Metanephros (tissue), 1 donor: ENCODE data around the gene BOLA1. TPM values are rescaled to one million over a fixed set of nuclear protein-coding genes. Genes with fewer than 3 reads are reported as not detected.

Experiments used
- total RNA-seq: library from RNA; depleted of rRNA; stranded (reverse); fragments of >200 nt; gene quantifications from one replicate; pipeline ENCODE4 v1.2.3, GENCODE V29; 2014

Gene BOLA1, protein sequence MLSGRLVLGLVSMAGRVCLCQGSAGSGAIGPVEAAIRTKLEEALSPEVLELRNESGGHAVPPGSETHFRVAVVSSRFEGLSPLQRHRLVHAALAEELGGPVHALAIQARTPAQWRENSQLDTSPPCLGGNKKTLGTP
- 18.1 TPM for total RNA-seq

GRCh38 chr1:149899460-149900284 is at the start of gene BOLA1:
TSS of gene BOLA1 (plus strand) at chr1:149899568. CDS start at chr1:149900060, 492 bp downstream.

GRCh38 chr1:149917571-149918144 is 18.3 kb downstream of the BOLA1 start, which contains the start of gene SV2A:
TSS of gene SV2A (minus strand) at chr1:149917844. CDS start at chr1:149913840, 4,004 bp downstream.

DNA sequence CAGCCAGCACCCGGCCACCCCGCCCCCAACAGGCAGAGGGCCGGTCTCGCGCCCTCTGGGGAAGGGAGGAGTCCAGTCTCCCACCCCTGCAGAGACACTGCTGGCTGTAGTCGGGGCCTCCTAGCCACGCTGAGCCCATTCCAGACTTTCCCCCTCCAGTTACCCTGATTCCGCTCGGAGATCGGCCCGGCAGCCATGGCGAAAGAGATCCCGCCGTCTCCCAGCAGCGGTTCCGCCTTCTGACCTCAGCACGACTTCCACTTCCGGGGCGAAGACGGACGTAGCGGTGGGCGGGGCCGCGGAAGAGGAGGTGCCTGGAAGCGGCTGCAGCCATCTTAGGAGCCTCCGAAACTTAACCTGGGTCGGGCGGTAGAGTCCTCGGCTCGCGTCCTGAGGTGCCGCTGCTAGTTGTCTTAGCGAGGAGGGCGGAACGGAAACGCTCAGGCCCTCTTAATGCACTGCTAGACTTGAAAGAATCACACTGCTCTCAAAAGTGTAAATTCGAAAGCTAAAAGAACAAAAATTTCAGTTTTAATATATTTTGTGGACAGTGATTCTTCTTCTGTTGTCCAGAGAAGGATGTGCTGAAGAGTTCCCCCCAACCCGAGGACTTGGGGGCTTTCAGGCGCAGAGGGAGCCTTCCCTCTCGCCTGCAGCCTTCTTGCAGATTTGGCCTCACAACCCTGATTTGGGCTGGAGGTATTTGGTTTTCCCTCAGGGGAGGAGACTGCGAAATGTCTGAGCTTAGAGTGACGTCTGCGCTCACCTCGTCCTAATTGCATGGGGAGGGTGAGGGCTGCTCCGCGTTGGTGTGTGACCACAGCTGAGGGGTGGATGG is 28.4 kb downstream of the BOLA1 start, which contains the start of gene SF3B4:
Gene SF3B4 (minus strand): TSS at position 241 of the 838 bp plus-strand sequence. CDS start 44 bp downstream, at position 197.

GRCh38 chr1:149936170-149936991 is 37.0 kb downstream of the BOLA1 start, which contains the start of gene MTMR11:
TSS of gene MTMR11 (minus strand) at chr1:149936879. CDS start at chr1:149936647, 232 bp downstream.

Other genes starting within 250 kb of the BOLA1 start
- 6.2 TPM for gene FCGR1A, start 116.9 kb upstream of the BOLA1 start, total RNA-seq
- 6.2 TPM for gene SV2A, start 18.3 kb downstream of the BOLA1 start, total RNA-seq
- 13.1 TPM for gene SF3B4, start 28.2 kb downstream of the BOLA1 start, total RNA-seq
- 22.9 TPM for gene MTMR11, start 37.3 kb downstream of the BOLA1 start, total RNA-seq
- gene OTUD7B, start 111.2 kb downstream of the BOLA1 start, total RNA-seq: 21.4 TPM
- gene VPS45, start 168.2 kb downstream of the BOLA1 start, total RNA-seq: 46.2 TPM